ENCODE data around the gene RAPGEF6. TPM values are rescaled to one million over a fixed set of nuclear protein-coding genes. Genes with fewer than 3 reads are reported as not detected.

Gene RAPGEF6
- total and polyA plus RNA-seq, 9 of the 15 experiments (the other 6 are each of a cell fraction or from before 2014, with no cell fraction given), result 2.7 to 23.4 (median 12.7) TPM

- no peak for TF ChIP-seq ZNF384 (IDR thresholded peaks at IDR 0.05; ENCODE audit: low read depth, low read length)
- TF ChIP-seq, protein P1, sequence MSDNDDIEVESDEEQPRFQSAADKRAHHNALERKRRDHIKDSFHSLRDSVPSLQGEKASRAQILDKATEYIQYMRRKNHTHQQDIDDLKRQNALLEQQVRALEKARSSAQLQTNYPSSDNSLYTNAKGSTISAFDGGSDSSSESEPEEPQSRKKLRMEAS (CRISPR knock-in tag; IDR thresholded peaks at IDR 0.05), result no peak
Observed at GRCh38 chr5:131396630-131397273, 238.3 kb downstream of the RAPGEF6 start (continued).

- no peaks in the 10 kb centered on the region for H3K9me3 ChIP-seq (replicated peaks; ENCODE audit: control insufficient read depth, insufficient read depth, low read depth, low read length)
- in situ Hi-C loops (cut with MboI) (loop anchor here (25.0 kb wide), 1 partner anchor 509 kb away; no protein-coding TSS in a partner anchor), intact Hi-C loops (cut with micrococcal nuclease) (no loop called here)
- no peaks in the 10 kb centered on the region for H3K9me1 ChIP-seq (ENCODE audit: control insufficient read depth, insufficient read depth, low read length)
- H3K36me3 ChIP-seq (ENCODE audit: control insufficient read depth, insufficient read depth, low read length), result peaks cover 83% of the 10 kb centered on the region
- 98% methylated on average over 3 of the region's 3 CpGs for WGBS (ENCODE audit: insufficient coverage, low coverage, missing lambda C conversion rate)
- H3K4me2 ChIP-seq (ENCODE audit: insufficient read depth, low read length), result no peak overlapping the region
- ChIA-PET POLR2A (interaction anchor here (0.9 to 4.5 kb wide), 2 partner anchors 11 to 12 kb away, joined by 4 to 21 read pairs; no protein-coding TSS in a partner anchor), CTCF (ENCODE audit: low intra/inter-chr PET ratio) (no interaction called here)
- no peak overlapping the region for H3K9ac ChIP-seq (ENCODE audit: insufficient read depth in 1 of 2, low read depth in 2 of 2, low read length in 2 of 2)
- FAIRE-seq (no peak), DNase-seq (ENCODE audit: extremely low read depth in 1 of 4, low spot score in 3 of 4) (no peak), ATAC-seq (no peak)
- H3K4me3 ChIP-seq, result no peak overlapping the region
- TF ChIP-seq HSF4 (CRISPR knock-in tag; IDR thresholded peaks at IDR 0.05; ENCODE audit: borderline replicate concordance) (no peak), HDAC2 (IDR thresholded peaks at IDR 0.05) (no peak), ZC3H11A (IDR thresholded peaks at IDR 0.05; ENCODE audit: low read depth, low read length) (no peak), HNRNPLL (IDR thresholded peaks at IDR 0.05; ENCODE audit: low read depth, low read length, poor library complexity, severe bottlenecking) (no peak)
- no peaks in the 10 kb centered on the region for H3K4me1 ChIP-seq (replicated peaks in 1 of 2; ENCODE audit: control insufficient read depth in 2 of 2, insufficient read depth in 2 of 2, low read length in 2 of 2)
- no peak overlapping the region for H2AFZ ChIP-seq (ENCODE audit: low read depth, low read length)
- H4K20me1 ChIP-seq (replicated peaks; ENCODE audit: control insufficient read depth, insufficient read depth, low read length), result no peaks in the 10 kb centered on the region
- no peaks in the 10 kb centered on the region for H3K79me2 ChIP-seq (ENCODE audit: control insufficient read depth, insufficient read depth, low read length)
- H3K27me3 ChIP-seq (ENCODE audit: control insufficient read depth in 2 of 2, insufficient read depth in 2 of 2, low read length in 2 of 2), result no peaks in the 10 kb centered on the region
- BruUV-seq (replicated peaks), result no TSS peak
- H3K27ac ChIP-seq (ENCODE audit: extremely low read depth, low read depth, low read length), result no peak overlapping the region
Observed at GRCh38 chr5:131396015-131396414, 239.0 kb downstream of the RAPGEF6 start.

All from K562 (cell line).